Liver (tissue), 9 donors: ENCODE results near the gene ZSCAN5A. TPM values are rescaled to one million over a fixed set of nuclear protein-coding genes. Genes with fewer than 3 reads are reported as not detected.

Experiments
- DNase-seq: peaks from one replicate; pipeline ENCODE4 v3.0.0-alpha.2; 2017; ENCODE audit warnings: low spot score
- H3K27ac ChIP-seq, 2 donors: one replicate each; pipeline ENCODE4 v1.7.0; 2013; ENCODE audit warnings: inconsistent platforms in 2 of 2, low read length in 2 of 2, control low read depth in 1 of 2, low read depth in 1 of 2, mild to moderate bottlenecking in 1 of 2
- H3K27me3 ChIP-seq, 4 donors: one replicate each; pipeline versions ENCODE4 v1.6.1 to v1.7.0; 2013; ENCODE audit warnings: low read length in 3 of 4, inconsistent platforms in 1 of 4, mild to moderate bottlenecking in 1 of 4, moderate library complexity in 1 of 4; ENCODE audit not compliant: control insufficient read depth in 4 of 4, insufficient read depth in 4 of 4
- H3K36me3 ChIP-seq, 4 donors: one replicate each; pipeline versions ENCODE4 v1.6.1 to v1.7.0; 2013; ENCODE audit warnings: low read length in 3 of 4, mild to moderate bottlenecking in 3 of 4, low read depth in 1 of 4, moderate library complexity in 1 of 4; ENCODE audit not compliant: control insufficient read depth in 4 of 4, insufficient read depth in 3 of 4
- H3K4me1 ChIP-seq, 4 donors: one replicate each; pipeline versions ENCODE4 v1.6.1 to v1.7.0; 2013; ENCODE audit warnings: low read length in 3 of 4, mild to moderate bottlenecking in 3 of 4, moderate library complexity in 1 of 4; ENCODE audit not compliant: control insufficient read depth in 4 of 4, insufficient read depth in 4 of 4
- H3K4me3 ChIP-seq, 3 donors: one replicate each; pipeline versions ENCODE4 v1.6.1 to v1.7.0; 2013; ENCODE audit warnings: low read length in 3 of 3, control low read depth in 1 of 3, low read depth in 1 of 3, mild to moderate bottlenecking in 1 of 3
- H3K9ac ChIP-seq, 2 donors: one replicate each; pipeline ENCODE4 v1.7.0; 2013; ENCODE audit warnings: low read length in 2 of 2, mild to moderate bottlenecking in 2 of 2, moderate library complexity in 2 of 2, control low read depth in 1 of 2, low read depth in 1 of 2
- H3K9me3 ChIP-seq, 4 donors: one replicate each; pipeline versions ENCODE4 v1.6.1 to v1.7.0; 2013; ENCODE audit warnings: low read length in 3 of 4; ENCODE audit not compliant: control insufficient read depth in 4 of 4
- ATF3 ChIP-seq: IDR thresholded peaks from 2 replicates; pipeline ENCODE4 v1.6.1; 2016; ENCODE audit warnings: antibody characterized with exemption
- CTCF ChIP-seq: fragments of 150-350 bp; IDR thresholded peaks from 2 replicates; pipeline ENCODE4 v1.5.1; 2017; ENCODE audit warnings: improper control_type of control experiment, low read depth, low read length; ENCODE audit not compliant: missing input control
- EGR1 ChIP-seq, 2 donors: IDR thresholded peaks; 2 replicates each; pipeline ENCODE4 v1.6.1; 2016 to 2018; ENCODE audit warnings: antibody characterized with exemption in 2 of 2, low read depth in 2 of 2
- FOXA2 ChIP-seq: IDR thresholded peaks from 2 replicates; pipeline ENCODE4 v1.6.1; 2016; ENCODE audit warnings: antibody characterized with exemption
- JUND ChIP-seq, 2 donors: IDR thresholded peaks; 2 replicates each; pipeline ENCODE4 v1.6.1; 2016; ENCODE audit warnings: antibody characterized with exemption in 2 of 2
- MAX ChIP-seq: IDR thresholded peaks from 2 replicates; pipeline ENCODE4 v1.6.1; 2016; ENCODE audit warnings: antibody characterized with exemption
- NR2F2 ChIP-seq: IDR thresholded peaks from 2 replicates; pipeline ENCODE4 v1.6.1; 2016; ENCODE audit warnings: antibody characterized with exemption
- RAD21 ChIP-seq, 2 donors: IDR thresholded peaks; 2 replicates each; pipeline ENCODE4 v1.6.1; 2016; ENCODE audit warnings: antibody characterized with exemption in 2 of 2, mild to moderate bottlenecking in 2 of 2
- REST ChIP-seq: IDR thresholded peaks from 2 replicates; pipeline ENCODE4 v1.6.1; 2016; ENCODE audit warnings: antibody characterized with exemption, mild to moderate bottlenecking
- RXRA ChIP-seq, 2 donors: IDR thresholded peaks; 2 replicates each; pipeline ENCODE4 v1.6.1; 2017 to 2018; ENCODE audit warnings: antibody characterized with exemption in 2 of 2, mild to moderate bottlenecking in 1 of 2
- SP1 ChIP-seq: IDR thresholded peaks from 2 replicates; pipeline ENCODE4 v1.6.1; 2018; ENCODE audit warnings: antibody characterized with exemption, mild to moderate bottlenecking
- TAF1 ChIP-seq: conservative IDR thresholded peaks from 2 replicates; pipeline ENCODE4 v1.6.1; 2016; ENCODE audit warnings: antibody characterized with exemption, mild to moderate bottlenecking
- ZBTB33 ChIP-seq: IDR thresholded peaks from 2 replicates; pipeline ENCODE4 v1.6.1; 2016; ENCODE audit warnings: antibody characterized with exemption
- WGBS: extraction: QIAGEN DNeasy Blood & Tissue Kit; methylation state at CpG from one replicate; pipeline ENCODE4 v1.1.7; 2013; 5-methylcytosine and 5-hydroxymethylcytosine counted together
- polyA plus RNA-seq, 2 donors: library from polyadenylated mRNA; stranded (reverse) in 1 of 2; unstranded in 1 of 2; fragments of 200-250 nt in 1 of 2; fragments of >200 nt in 1 of 2; fragmentation: Nextera tagmentation in 1 of 2; extraction: Ambion mirVana in 1 of 2; gene quantifications; one replicate each; pipeline versions ENCODE4 v1.2.1 to v1.2.3, GENCODE V29; 2013 to 2015
- total RNA-seq, 2 donors: library from RNA; depleted of rRNA; stranded (reverse); fragments of >200 nt; gene quantifications; one replicate each; pipeline ENCODE4 v1.2.3, GENCODE V29; 2014
- donor health status: healthy.
- donor health status: healthy.
- donor health status: healthy.
- donor health status: healthy.
- donor health status: healthy.

Gene ZSCAN5A
- total and polyA plus RNA-seq, 4 donors, result 2.2 to 9.6 (median 5.0) TPM

GRCh38 chr19:56312787-56313657 lies 1.6 kb downstream of the ZSCAN5A start:
- H3K9ac ChIP-seq, result no peak overlapping the region
- no peak for DNase-seq
- no peak overlapping the region for H3K27ac ChIP-seq
- H3K27me3 ChIP-seq, result no peaks in the 10 kb centered on the region
- H3K36me3 ChIP-seq, result peaks cover 0 to 2% (median under 1%) of the 10 kb centered on the region in 4 donors
- no peak for TF ChIP-seq ATF3
- TF ChIP-seq MAX, result no peak
- no peak for TF ChIP-seq RXRA (IDR thresholded peaks at IDR 0.05)
- TF ChIP-seq FOXA2, result no peak
- peaks cover 2 to 27% (median 19%) of the 10 kb centered on the region in 4 donors for H3K4me1 ChIP-seq
- H3K4me3 ChIP-seq, result no peak overlapping the region
- whole genome bisulfite sequencing, result 89% methylated on average over 10 of the region's 10 CpGs
- no peaks in the 10 kb centered on the region for H3K9me3 ChIP-seq

GRCh38 chr19:56312342-56312741 lies 2.3 kb downstream of the ZSCAN5A start:
- no peak overlapping the region for H3K9ac ChIP-seq
- H3K4me1 ChIP-seq, result peaks cover 2 to 27% (median 19%) of the 10 kb centered on the region in 4 donors
- H3K27me3 ChIP-seq, result no peaks in the 10 kb centered on the region
- H3K4me3 ChIP-seq, result no peak overlapping the region
- TF ChIP-seq NR2F2 (no peak), REST (no peak)
- DNase-seq, result no peak
- peaks cover 0 to 2% (median under 1%) of the 10 kb centered on the region in 4 donors for H3K36me3 ChIP-seq
- 70% methylated on average over 4 of the region's 4 CpGs for WGBS
- no peak overlapping the region for H3K27ac ChIP-seq
- no peaks in the 10 kb centered on the region for H3K9me3 ChIP-seq

- Histone ChIP-seq H3K9ac (no peak overlapping the region), H3K9me3 (no peaks in the 10 kb centered on the region), H3K4me3 (no peak overlapping the region), H3K27ac (no peak overlapping the region), H3K4me1 (peaks cover 0 to 18% (median 12%) of the 10 kb centered on the region in 4 donors), H3K36me3 (peaks cover 0 to 8% (median 2%) of the 10 kb centered on the region in 4 donors), H3K27me3 (no peaks in the 10 kb centered on the region)
- no peak for DNase-seq
- TF ChIP-seq CTCF (no peak), ZBTB33 (no peak), RXRA (IDR thresholded peaks at IDR 0.05) (no peak), EGR1 (IDR thresholded peaks at IDR 0.05; ENCODE audit: low read depth in 2 of 2) (no peak), MAX (no peak), JUND (IDR thresholded peaks at IDR 0.05) (no peak), REST (no peak), TAF1 (no peak), NR2F2 (no peak), RAD21 (IDR thresholded peaks at IDR 0.05) (no peak), SP1 (no peak)
- 78% methylated on average over 8 of the region's 8 CpGs for WGBS
Measured at GRCh38 chr19:56310462-56310861, 4.2 kb downstream of the ZSCAN5A start.
